Stomach (tissue), 9 donors: Measurements from ENCODE around the gene CDYL. TPM values are rescaled to one million over a fixed set of nuclear protein-coding genes. Genes with fewer than 3 reads are reported as not detected.

ENCODE experiments used
- DNase-seq, 2 donors: peaks; one replicate each; pipeline versions ENCODE4 v3.0.0 to v3.0.0-alpha.2; 2013 to 2019
- H3K27ac ChIP-seq, 5 donors: fragments of 200-600 bp in 4 of 5; sonication (generic) in 4 of 5; one replicate each; pipeline ENCODE4 v1.5.1; 2013 to 2019; ENCODE audit warnings: mild to moderate bottlenecking in 1 of 5, moderate library complexity in 1 of 5
- H3K27me3 ChIP-seq, 3 donors: fragments of 200-600 bp; sonication (generic); one replicate each; pipeline ENCODE4 v1.5.1; 2017 to 2019; ENCODE audit warnings: mixed run types in 1 of 3
- H3K36me3 ChIP-seq, 4 donors: fragments of 200-600 bp; sonication (generic); 1 replicate in 3 of 4; 2 replicates in 1 of 4; pipeline ENCODE4 v1.5.1; 2016 to 2019
- H3K4me1 ChIP-seq, 4 donors: fragments of 200-600 bp; sonication (generic); one replicate each; pipeline ENCODE4 v1.5.1; 2016 to 2019
- H3K4me3 ChIP-seq, 4 donors: fragments of 200-600 bp; sonication (generic) in 3 of 4; one replicate each; pipeline ENCODE4 v1.5.1; 2016 to 2019; ENCODE audit warnings: mild to moderate bottlenecking in 1 of 4
- H3K9me3 ChIP-seq, 4 donors: fragments of 200-600 bp; sonication (generic); one replicate each; pipeline ENCODE4 v1.5.1; 2016 to 2019
- EP300 ChIP-seq: sonication (generic); formaldehyde crosslinking; IDR thresholded peaks from one replicate; pipeline ENCODE4 v1.6.1; 2017; ENCODE audit warnings: antibody characterized with exemption
- POLR2A ChIP-seq, 4 donors: fragments of 450-650 bp; IDR thresholded peaks; one replicate each; pipeline ENCODE4 v1.6.1; 2016; ENCODE audit warnings: antibody characterized with exemption in 4 of 4, control low read depth in 2 of 4, mild to moderate bottlenecking in 1 of 4, moderate library complexity in 1 of 4
- POLR2AphosphoS5 ChIP-seq, 3 donors: sonication (generic); formaldehyde crosslinking; IDR thresholded peaks; one replicate each; pipeline ENCODE4 v1.6.1; 2016; ENCODE audit warnings: antibody characterized with exemption in 3 of 3
- WGBS, 5 donors: extraction: QIAGEN DNeasy Blood & Tissue Kit in 3 of 5; methylation state at CpG; one replicate each; pipeline versions ENCODE4 v1.1.5 to v1.1.7; 2013 to 2018; 5-methylcytosine and 5-hydroxymethylcytosine counted together
- intact Hi-C: fragments of 100-400 bp; cut with DNase I; formaldehyde crosslinking; loops from one replicate; pipeline ENCODE4 v1.15.1; 2023; ENCODE audit warnings: low total_unique reads
- polyA plus RNA-seq, 3 donors: library from polyadenylated mRNA; stranded (reverse); fragments of 200-250 nt; gene quantifications; one replicate each; pipeline ENCODE4 v1.2.3, GENCODE V29; 2013
- total RNA-seq, 5 donors: library from RNA; depleted of rRNA; stranded (reverse); fragments of >200 nt; gene quantifications; one replicate each; pipeline versions ENCODE4 v1.1.0 to v1.2.3, GENCODE V29; 2014 to 2016
- TF ChIP-seq, protein P1 (sequence below), 7 experiments: fragments of 450-650 bp in 4 of 7; fragments of 200-600 bp in 3 of 7; sonication (generic) in 3 of 7; IDR thresholded peaks; one replicate each; pipeline ENCODE4 v1.5.1; 2016 to 2019; ENCODE audit warnings: antibody characterized with exemption in 7 of 7, control low read depth in 2 of 7, mild to moderate bottlenecking in 1 of 7
- donor health status: healthy with polysubstance abuse.
- donor health status: Bipolar disorder and iron deficiency.
- donor health status: healthy.

CDYL gene
- total and polyA plus RNA-seq, 8 donors, result 6.2 to 226 (median 18.4) TPM

DNA sequence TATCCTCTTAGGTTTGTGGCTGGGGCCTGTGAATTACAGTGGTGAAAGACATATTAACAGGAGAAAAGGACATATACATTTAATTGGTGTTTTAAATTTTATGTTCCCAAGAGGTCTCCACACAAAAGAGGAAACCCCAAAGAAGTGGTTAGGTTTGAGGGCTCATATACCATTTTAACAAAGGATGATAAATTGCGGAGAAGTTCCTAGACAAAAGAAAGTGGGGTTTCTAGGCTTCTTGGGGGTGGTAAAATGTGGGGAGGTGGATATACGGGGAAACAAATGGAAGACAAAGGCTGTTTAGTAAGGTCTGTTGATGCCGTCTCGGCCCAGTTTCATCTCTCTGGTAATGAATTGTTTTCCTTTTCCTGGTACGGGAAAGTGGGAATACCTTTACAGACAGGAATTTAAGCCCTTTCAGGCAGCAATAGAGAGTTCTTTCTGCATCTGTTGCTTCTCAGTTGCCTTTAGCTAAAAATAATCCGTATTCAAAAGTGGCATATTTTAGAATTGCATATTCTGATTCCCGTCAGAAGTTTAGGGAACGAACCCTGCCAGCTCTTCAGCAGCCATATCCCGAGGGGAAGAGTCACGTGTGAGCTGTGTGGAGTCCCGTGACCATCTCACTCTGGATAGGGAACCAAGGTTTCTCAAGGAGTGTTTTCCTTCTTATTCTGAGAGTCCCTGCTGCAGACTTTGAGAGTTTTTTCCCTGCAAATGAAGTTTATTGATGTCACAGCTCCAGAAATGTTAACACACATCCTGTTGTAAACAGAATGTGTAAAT is 123.2 kb downstream of the CDYL start:
- intact Hi-C loops, result no loop called here
- no peak overlapping the region for H3K27ac ChIP-seq
- 88 to 96% (median 93%) methylated on average over 11 of the region's 11 CpGs for WGBS, 5 donors
- DNase-seq, result no peak
- peaks cover 0 to 14% (median 8%) of the 10 kb centered on the region in 4 donors for H3K4me1 ChIP-seq
- peaks cover 0 to 30% (median 24%) of the 10 kb centered on the region in 4 donors for H3K36me3 ChIP-seq
- H3K4me3 ChIP-seq, result no peak overlapping the region
- peaks cover 0 to 13% (median 5%) of the 10 kb centered on the region in 4 donors for H3K9me3 ChIP-seq
- TF ChIP-seq EP300, result no peak
- no peak for TF ChIP-seq POLR2AphosphoS5 (IDR thresholded peaks at IDR 0.05)
- TF ChIP-seq, protein P1, sequence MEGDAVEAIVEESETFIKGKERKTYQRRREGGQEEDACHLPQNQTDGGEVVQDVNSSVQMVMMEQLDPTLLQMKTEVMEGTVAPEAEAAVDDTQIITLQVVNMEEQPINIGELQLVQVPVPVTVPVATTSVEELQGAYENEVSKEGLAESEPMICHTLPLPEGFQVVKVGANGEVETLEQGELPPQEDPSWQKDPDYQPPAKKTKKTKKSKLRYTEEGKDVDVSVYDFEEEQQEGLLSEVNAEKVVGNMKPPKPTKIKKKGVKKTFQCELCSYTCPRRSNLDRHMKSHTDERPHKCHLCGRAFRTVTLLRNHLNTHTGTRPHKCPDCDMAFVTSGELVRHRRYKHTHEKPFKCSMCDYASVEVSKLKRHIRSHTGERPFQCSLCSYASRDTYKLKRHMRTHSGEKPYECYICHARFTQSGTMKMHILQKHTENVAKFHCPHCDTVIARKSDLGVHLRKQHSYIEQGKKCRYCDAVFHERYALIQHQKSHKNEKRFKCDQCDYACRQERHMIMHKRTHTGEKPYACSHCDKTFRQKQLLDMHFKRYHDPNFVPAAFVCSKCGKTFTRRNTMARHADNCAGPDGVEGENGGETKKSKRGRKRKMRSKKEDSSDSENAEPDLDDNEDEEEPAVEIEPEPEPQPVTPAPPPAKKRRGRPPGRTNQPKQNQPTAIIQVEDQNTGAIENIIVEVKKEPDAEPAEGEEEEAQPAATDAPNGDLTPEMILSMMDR (IDR thresholded peaks at IDR 0.05), result no peak
- TF ChIP-seq POLR2A (IDR thresholded peaks at IDR 0.05), result no peak
- no peaks in the 10 kb centered on the region for H3K27me3 ChIP-seq

DNA sequence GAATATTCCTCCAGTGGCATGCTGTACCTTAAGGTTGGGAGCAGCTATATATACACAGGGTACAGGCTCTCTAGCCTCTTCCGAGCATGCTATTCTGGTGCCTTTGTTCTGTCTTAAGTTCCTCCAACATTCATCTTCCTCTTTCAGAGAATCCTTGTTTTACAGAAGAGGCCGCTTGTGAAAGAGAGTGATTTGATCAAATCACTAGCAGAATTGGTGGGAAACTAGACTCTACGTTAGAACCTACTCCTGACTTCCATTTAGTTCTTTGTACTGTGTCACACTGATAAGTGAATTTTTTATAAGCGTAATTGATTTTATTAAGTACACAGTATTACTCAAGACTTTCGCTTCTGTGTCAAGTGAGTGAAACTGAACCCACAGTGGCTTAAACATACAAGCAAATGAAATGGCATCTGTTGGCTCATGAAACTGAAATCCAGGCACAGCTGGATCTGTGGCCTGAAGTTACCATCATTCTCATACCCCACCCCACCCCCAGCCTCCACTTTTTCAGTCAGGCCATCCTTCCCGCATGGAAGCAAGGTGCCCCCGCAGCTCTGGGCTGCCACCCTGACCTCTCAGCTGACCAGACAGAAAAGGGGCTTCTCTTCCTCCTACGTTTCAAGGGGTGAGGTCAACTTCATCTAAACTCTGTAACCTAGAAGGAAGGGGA is 125.3 kb downstream of the CDYL start:
- Histone ChIP-seq H3K27ac (peak overlapping the region; percentile 29 to 72 (median 36)), H3K27me3 (no peaks in the 10 kb centered on the region), H3K36me3 (peaks cover 0 to 18% (median 14%) of the 10 kb centered on the region in 4 donors), H3K4me3 (no peak overlapping the region), H3K9me3 (peaks cover 0 to 13% (median 5%) of the 10 kb centered on the region in 4 donors), H3K4me1 (peaks cover under 1 to 35% (median 21%) of the 10 kb centered on the region in 4 donors)
- 50 to 72% (median 57%) methylated on average over 8 of the region's 8 CpGs for WGBS, 5 donors
- intact Hi-C loops, result no loop called here
- TF ChIP-seq POLR2AphosphoS5 (IDR thresholded peaks at IDR 0.05), result no peak
- TF ChIP-seq POLR2A (IDR thresholded peaks at IDR 0.05), result no peak
- TF ChIP-seq, protein P1 (IDR thresholded peaks at IDR 0.05), result no peak
- no peak for TF ChIP-seq EP300
- peak in 1 of 2 donors; percentile 72 for DNase-seq

DNA sequence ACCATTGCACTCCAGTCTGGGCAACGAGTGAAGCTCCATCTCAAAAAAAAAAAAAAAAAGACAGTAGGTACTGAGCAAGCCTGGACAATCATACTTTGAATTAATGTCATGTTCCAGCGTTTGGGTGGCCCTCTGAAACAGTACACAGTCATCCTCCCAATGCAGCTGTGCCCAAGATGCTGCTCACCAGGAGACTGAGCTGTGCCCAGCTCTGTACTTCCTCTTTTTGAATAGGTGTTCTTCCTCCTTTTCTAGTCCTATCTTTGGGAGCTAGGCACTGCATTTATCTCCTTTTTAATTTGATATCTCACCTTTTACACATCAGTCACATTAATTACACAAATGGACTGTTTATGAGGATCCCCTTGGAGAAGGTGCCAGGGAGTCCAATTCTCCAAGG is 126.2 kb downstream of the CDYL start:
- no peak for DNase-seq
- H3K4me3 ChIP-seq, result no peak overlapping the region
- TF ChIP-seq EP300, result no peak
- TF ChIP-seq, protein P1 (IDR thresholded peaks at IDR 0.05), result no peak
- no peak overlapping the region for H3K27ac ChIP-seq
- H3K9me3 ChIP-seq, result peaks cover 0 to 13% (median 5%) of the 10 kb centered on the region in 4 donors
- peaks cover 0 to 16% (median 13%) of the 10 kb centered on the region in 4 donors for H3K36me3 ChIP-seq
- peaks cover 9 to 44% (median 28%) of the 10 kb centered on the region in 4 donors for H3K4me1 ChIP-seq
- WGBS, 5 donors, result 69 to 97% (median 88%) methylated on average over 2 of the region's 2 CpGs
- intact Hi-C loops, result no loop called here
- no peaks in the 10 kb centered on the region for H3K27me3 ChIP-seq

DNA sequence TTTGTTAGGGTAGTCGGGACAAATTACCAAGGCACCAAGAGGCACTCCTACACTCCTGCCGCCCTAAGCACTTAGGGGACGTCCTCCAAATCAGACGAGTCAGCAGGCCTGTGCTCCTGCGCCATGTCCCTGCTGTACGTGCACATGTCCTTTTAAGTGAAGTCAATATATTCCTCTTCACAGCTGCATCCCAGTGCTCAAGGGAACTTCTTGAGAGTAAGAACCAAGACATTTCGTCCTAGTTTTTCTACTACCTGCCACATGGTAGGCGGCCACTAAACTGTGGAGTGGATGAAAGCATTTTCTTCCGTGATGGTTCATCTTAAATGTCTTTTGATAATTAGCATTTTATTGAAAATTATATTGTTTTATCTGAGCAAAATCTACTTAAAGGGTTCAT is 126.9 kb downstream of the CDYL start:
- no peaks in the 10 kb centered on the region for H3K27me3 ChIP-seq
- H3K27ac ChIP-seq, result no peak overlapping the region
- 94 to 97% (median 95%) methylated on average over 9 of the region's 9 CpGs for WGBS, 5 donors
- no peak overlapping the region for H3K4me3 ChIP-seq
- H3K9me3 ChIP-seq, result peaks cover 0 to 13% (median 5%) of the 10 kb centered on the region in 4 donors
- peaks cover 0 to 13% (median 11%) of the 10 kb centered on the region in 4 donors for H3K36me3 ChIP-seq
- H3K4me1 ChIP-seq, result peaks cover 10 to 51% (median 35%) of the 10 kb centered on the region in 4 donors
- intact Hi-C loops, result no loop called here
- TF ChIP-seq EP300 (no peak), POLR2AphosphoS5 (IDR thresholded peaks at IDR 0.05) (no peak), POLR2A (IDR thresholded peaks at IDR 0.05) (no peak)
- TF ChIP-seq, protein P1 (IDR thresholded peaks at IDR 0.05), result no peak
- no peak for DNase-seq
